ENCODE results near the gene ANXA6.

Gene ANXA6

DNA sequence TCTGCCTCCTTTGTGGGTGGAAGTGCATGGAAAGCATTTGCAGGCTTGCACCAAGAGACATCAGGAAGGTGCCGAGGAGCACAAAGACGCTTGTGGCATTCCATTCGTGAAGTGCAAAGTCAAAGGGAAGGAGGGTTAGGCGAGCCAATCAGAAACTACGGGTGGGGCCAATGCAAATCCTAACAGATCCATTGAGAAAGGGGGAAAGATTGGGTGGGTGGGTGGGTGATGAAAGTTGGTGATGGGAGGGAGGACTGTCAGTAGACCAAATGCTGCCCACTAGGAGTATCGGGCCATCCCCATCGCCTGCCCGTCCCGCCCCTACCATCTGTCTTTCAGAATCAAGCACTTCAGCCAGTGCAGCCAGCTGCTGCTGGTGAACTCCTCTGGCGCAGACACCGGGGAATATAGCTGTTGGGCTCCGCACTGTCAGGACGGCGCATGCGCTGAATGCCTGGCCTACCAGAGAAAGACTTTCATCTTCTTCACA, 17.1 kb upstream of the ANXA6 start:
- DNase-seq (ENCODE audit: extremely low spot score): no peak
- TF ChIP-seq, protein P1, sequence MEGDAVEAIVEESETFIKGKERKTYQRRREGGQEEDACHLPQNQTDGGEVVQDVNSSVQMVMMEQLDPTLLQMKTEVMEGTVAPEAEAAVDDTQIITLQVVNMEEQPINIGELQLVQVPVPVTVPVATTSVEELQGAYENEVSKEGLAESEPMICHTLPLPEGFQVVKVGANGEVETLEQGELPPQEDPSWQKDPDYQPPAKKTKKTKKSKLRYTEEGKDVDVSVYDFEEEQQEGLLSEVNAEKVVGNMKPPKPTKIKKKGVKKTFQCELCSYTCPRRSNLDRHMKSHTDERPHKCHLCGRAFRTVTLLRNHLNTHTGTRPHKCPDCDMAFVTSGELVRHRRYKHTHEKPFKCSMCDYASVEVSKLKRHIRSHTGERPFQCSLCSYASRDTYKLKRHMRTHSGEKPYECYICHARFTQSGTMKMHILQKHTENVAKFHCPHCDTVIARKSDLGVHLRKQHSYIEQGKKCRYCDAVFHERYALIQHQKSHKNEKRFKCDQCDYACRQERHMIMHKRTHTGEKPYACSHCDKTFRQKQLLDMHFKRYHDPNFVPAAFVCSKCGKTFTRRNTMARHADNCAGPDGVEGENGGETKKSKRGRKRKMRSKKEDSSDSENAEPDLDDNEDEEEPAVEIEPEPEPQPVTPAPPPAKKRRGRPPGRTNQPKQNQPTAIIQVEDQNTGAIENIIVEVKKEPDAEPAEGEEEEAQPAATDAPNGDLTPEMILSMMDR (IDR thresholded peaks at IDR 0.05; ENCODE audit: control extremely low read depth, extremely low read depth, low read depth, missing control alignments): no peak
- POLR2A ChIA-PET: no interaction called here
- CTCF ChIA-PET: no interaction called here

DNA sequence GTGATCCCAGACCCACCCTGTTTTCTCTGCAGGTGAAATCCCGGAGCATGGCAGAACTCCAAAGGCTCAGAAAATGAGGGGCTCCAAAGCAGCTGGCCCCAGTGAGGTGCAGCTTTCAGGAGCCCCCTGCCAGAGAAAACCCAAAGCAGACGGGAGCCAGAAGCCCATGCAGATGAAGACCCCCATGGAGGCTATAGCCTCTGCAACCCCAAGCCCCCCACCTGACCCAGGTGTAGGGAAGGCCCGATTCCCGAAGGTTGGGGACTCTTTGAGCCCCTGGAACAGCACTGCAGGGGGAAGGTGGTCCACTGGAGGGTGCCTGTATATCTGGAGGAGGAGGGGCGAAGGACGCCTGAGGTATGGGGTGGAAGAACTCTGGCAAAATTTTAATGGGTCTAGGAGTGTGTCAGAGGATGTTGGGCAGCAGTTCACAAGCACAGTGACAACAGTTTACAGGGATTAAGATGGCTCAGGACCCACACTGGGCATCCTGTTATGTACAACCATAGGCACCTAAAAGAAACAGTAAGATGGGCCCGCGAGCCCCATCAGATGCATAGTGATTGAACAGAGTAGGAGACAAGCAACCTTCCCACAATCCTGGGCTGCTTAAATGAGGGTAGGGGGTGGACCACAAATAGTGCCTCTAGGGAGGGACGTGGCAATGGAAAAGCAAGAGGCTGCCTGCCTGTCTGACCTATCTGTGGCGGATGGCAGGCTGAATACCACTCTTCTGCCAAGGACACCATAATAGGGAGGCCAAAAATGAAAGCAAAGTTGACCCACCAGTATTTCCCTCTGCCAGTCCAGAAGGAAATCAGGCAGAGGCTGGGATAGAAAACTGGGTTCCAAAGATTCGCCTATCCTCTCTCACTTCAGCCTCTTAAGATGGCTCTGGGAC, 16.4 kb upstream of the ANXA6 start:
- DNase-seq (ENCODE audit: extremely low spot score): no peak
- TF ChIP-seq, protein P1 (IDR thresholded peaks at IDR 0.05; ENCODE audit: control extremely low read depth, extremely low read depth, low read depth, missing control alignments): no peak
- ChIA-PET POLR2A (no interaction called here), CTCF (interaction anchor here (1.2 to 14.2 kb wide), 4 partner anchors 8 to 98 kb away, joined by 3 to 304 read pairs (median 8); no protein-coding TSS in a partner anchor)

DNA sequence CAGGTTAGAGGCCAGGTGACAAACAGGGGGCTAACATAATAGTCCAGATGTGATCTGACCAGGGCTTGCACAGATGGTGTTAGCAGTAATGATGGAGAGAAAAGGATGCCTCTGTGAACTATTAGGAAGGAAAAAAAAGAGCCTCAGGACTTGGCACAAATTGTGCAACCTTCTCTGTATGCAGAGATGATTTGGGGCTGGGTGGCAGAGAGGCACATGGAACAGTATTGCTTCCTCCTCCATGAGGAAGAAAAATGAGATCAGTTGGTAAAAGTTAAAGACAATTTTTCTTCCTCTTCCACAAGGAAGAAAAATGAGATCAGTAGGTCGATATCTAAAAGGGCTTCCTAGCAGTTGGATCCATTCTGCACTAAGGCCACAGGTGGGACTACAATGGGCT, 13.9 kb upstream of the ANXA6 start:
- TF ChIP-seq, protein P1 (IDR thresholded peaks at IDR 0.05; ENCODE audit: control extremely low read depth, extremely low read depth, low read depth, missing control alignments): no peak
- no peak for DNase-seq (ENCODE audit: extremely low spot score)
- ChIA-PET CTCF (interaction anchor here (0.9 to 14.2 kb wide), 5 partner anchors 40 to 375 kb away, joined by 3 to 304 read pairs (median 140); no protein-coding TSS in a partner anchor), POLR2A (no interaction called here)

DNA sequence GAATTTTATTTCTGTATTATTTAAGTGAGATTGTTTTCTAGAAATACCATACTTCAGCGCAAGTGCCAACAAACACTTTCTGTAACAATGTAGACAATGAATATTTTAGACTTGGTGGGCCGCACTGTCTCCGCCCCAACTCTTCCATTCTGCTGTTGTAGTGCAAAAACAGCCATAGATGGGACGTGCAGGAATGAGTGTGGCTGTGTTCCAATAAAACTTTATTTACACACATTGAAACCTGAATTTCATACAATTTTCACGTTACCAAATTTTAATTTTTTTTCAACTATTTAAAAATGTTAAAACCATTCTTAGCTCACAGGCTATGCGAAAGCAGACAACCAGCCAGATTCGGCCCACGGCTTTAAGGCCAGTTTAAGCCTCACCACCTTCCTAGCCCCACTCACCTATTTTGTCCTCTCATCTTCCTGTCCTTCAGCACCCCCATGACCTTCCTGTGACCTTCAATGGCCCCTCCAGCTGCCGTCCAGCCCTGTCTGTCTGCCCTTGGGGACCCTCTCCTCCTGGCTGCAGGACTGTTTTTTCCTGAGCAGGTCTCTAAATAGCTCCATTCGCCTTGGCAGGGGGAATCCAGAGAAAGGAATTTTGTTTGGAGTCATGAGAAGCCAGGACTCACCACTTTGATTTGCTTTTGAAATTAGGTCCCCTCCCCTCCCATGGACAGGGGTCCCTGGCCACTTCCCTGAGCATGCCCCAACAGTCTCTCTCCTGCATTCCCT, 11.2 kb upstream of the ANXA6 start:
- no peak for DNase-seq (ENCODE audit: extremely low spot score)
- ChIA-PET POLR2A (no interaction called here), CTCF (interaction anchor here (1.7 to 14.2 kb wide), 4 partner anchors 28 to 119 kb away, joined by 3 to 304 read pairs (median 147); no protein-coding TSS in a partner anchor)
- TF ChIP-seq, protein P1 (IDR thresholded peaks at IDR 0.05; ENCODE audit: control extremely low read depth, extremely low read depth, low read depth, missing control alignments): no peak

DNA sequence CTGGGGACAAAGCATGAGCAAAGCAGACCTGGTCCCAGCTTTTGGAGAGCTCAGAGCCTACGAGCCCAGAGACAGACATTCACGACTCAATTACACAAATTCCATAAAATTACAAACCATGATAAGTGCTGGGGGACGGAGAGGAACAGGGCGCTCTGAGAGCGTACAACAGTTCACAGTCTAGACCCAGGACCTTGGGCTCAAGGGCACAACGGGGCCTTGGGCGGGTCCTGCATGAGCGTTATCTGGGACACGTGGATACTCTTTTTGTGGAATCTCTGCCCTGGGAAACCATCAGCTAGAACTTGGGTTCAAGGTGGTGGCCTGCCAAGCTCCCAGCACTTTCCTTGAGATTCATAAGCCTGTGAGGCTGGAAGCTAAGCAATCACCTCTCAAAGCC, 9.4 kb upstream of the ANXA6 start:
- no peak for DNase-seq (ENCODE audit: extremely low spot score)
- TF ChIP-seq, protein P1 (IDR thresholded peaks at IDR 0.05; ENCODE audit: control extremely low read depth, extremely low read depth, low read depth, missing control alignments): no peak
- ChIA-PET POLR2A (interaction anchor here (0.5 kb wide), 1 partner anchor 37 kb away, joined by 3 read pairs; no protein-coding TSS in a partner anchor), CTCF (interaction anchor here (0.9 to 14.2 kb wide), 10 partner anchors 14 to 366 kb away, joined by 3 to 304 read pairs (median 20); no protein-coding TSS in a partner anchor)
